ENCODE data around the gene TSPO.

- no peak for TF ChIP-seq EZH2 (IDR thresholded peaks at IDR 0.05)
- TF ChIP-seq FOXP2 (optimal IDR thresholded peaks at IDR 0.05; ENCODE audit: control extremely low read depth, extremely low read length, insufficient read depth): no peak
These were observed 61.1 kb downstream of the TSPO start for GRCh38 chr22:43212434-43212952.

Data from SK-N-MC (cell line).